Measurements from ENCODE around the gene MEGF6.

MEGF6 gene

GRCh38 chr1:3611170-3612019 is at the start of gene MEGF6:
MEGF6 (minus strand) TSS chr1:3611508; CDS start chr1:3611268, 240 bp downstream.
- DNase-seq (ENCODE audit: low spot score), result no peak

- DNase-seq (ENCODE audit: low spot score), result no peak
Observed at GRCh38 chr1:3660704-3661103, 49.4 kb upstream of the MEGF6 start.

GRCh38 chr1:3659093-3659492 is 47.8 kb upstream of the MEGF6 start:
- no peak for DNase-seq (ENCODE audit: low spot score)

GRCh38 chr1:3658231-3658615 is 46.9 kb upstream of the MEGF6 start:
- DNase-seq (ENCODE audit: low spot score), result no peak

GRCh38 chr1:3657578-3658230 is 46.4 kb upstream of the MEGF6 start:
- DNase-seq (ENCODE audit: low spot score), result no peak

GRCh38 chr1:3657096-3657475 is 45.8 kb upstream of the MEGF6 start:
- no peak for DNase-seq (ENCODE audit: low spot score)

- DNase-seq (ENCODE audit: low spot score), result no peak
Observed at GRCh38 chr1:3656450-3657095, 45.3 kb upstream of the MEGF6 start.

GRCh38 chr1:3654549-3655281 is 43.4 kb upstream of the MEGF6 start:
- DNase-seq (ENCODE audit: low spot score), result no peak

- DNase-seq (ENCODE audit: low spot score), result no peak
Observed at GRCh38 chr1:3653286-3653618, 41.9 kb upstream of the MEGF6 start.

- peak; percentile 66 for DNase-seq (ENCODE audit: low spot score)
Observed at GRCh38 chr1:3652548-3653285, 41.4 kb upstream of the MEGF6 start.

GRCh38 chr1:3651930-3652547 is 40.7 kb upstream of the MEGF6 start, which contains the start of gene TP73:
TP73 (plus strand) TSS chr1:3652516; CDS start chr1:3682366, 29,850 bp downstream.
- peak; percentile 45 for DNase-seq (ENCODE audit: low spot score)

- no peak for DNase-seq (ENCODE audit: low spot score)
Observed at GRCh38 chr1:3651026-3651929, 40.0 kb upstream of the MEGF6 start.

GRCh38 chr1:3650248-3651025 is 39.1 kb upstream of the MEGF6 start:
- DNase-seq (ENCODE audit: low spot score), result no peak

- peak; percentile 94 for DNase-seq (ENCODE audit: low spot score)
Observed at GRCh38 chr1:3649342-3650247, 38.3 kb upstream of the MEGF6 start, which contains the start of gene WRAP73. WRAP73 (minus strand) TSS chr1:3650103; CDS start chr1:3649999, 104 bp downstream.

GRCh38 chr1:3646596-3646995 is 35.3 kb upstream of the MEGF6 start:
- DNase-seq (ENCODE audit: low spot score), result no peak

- DNase-seq (ENCODE audit: low spot score), result no peak
Observed at GRCh38 chr1:3645666-3646355, 34.5 kb upstream of the MEGF6 start.

- no peak for DNase-seq (ENCODE audit: low spot score)
Observed at GRCh38 chr1:3645247-3645646, 33.9 kb upstream of the MEGF6 start.

Data from HuH-7 (cell line).